ENCODE results near the gene PPP1R9A.

GRCh38 chr7:95126053-95126709 lies 218.8 kb downstream of the PPP1R9A start:
- TF ChIP-seq POLR2A (IDR thresholded peaks at IDR 0.05) = no peak
- TF ChIP-seq CTCF (IDR thresholded peaks at IDR 0.05 in 4 of 5, conservative IDR thresholded peaks at IDR 0.05 in 1 of 5) = no peak
